ENCODE data around the gene COL20A1.

GRCh38 chr20:63257629-63258028 is 35.4 kb upstream of the COL20A1 start:
- TF ChIP-seq CTCF (IDR thresholded peaks at IDR 0.05 in 8 of 11, conservative IDR thresholded peaks at IDR 0.05 in 3 of 11) (no peak), POLR2A (IDR thresholded peaks at IDR 0.05) (no peak)

All from spleen (tissue), 7 donors.